ENCODE measurements around the gene DUSP5.
"Not testable (repeated sequence)": the region's sequence is repeated elsewhere in the genome, so short reads cannot be mapped to it uniquely, and the experiment has no call there.

The DUSP5 gene

GRCh38 chr10:110514848-110515247, 17.1 kb downstream of the DUSP5 start:
- FAIRE-seq: no peak
- no peak for DNase-seq (ENCODE audit: low spot score)

- no peak for DNase-seq (ENCODE audit: low spot score)
- FAIRE-seq: no peak
Measured at GRCh38 chr10:110516815-110517492, 19.2 kb downstream of the DUSP5 start.

GRCh38 chr10:110522365-110522988, 24.8 kb downstream of the DUSP5 start:
- DNase-seq (ENCODE audit: low spot score): no peak
- peak; percentile 48 for FAIRE-seq

GRCh38 chr10:110523736-110524135, 26.0 kb downstream of the DUSP5 start:
- no peak for DNase-seq (ENCODE audit: low spot score)
- peak; percentile 83 for FAIRE-seq

- FAIRE-seq (peak; percentile 9), DNase-seq (ENCODE audit: low spot score) (no peak)
Measured at GRCh38 chr10:110524179-110524858, 26.6 kb downstream of the DUSP5 start.

- DNase-seq (ENCODE audit: low spot score) (no peak), FAIRE-seq (no peak)
Measured at GRCh38 chr10:110524859-110525232, 27.1 kb downstream of the DUSP5 start.

GRCh38 chr10:110525349-110526260, 27.9 kb downstream of the DUSP5 start:
- DNase-seq (ENCODE audit: low spot score) (no peak), FAIRE-seq (no peak)

- no peak for DNase-seq (ENCODE audit: low spot score)
Measured at GRCh38 chr10:110527731-110528171, 30.0 kb downstream of the DUSP5 start.

GRCh38 chr10:110528224-110528996, 30.7 kb downstream of the DUSP5 start:
- FAIRE-seq (no peak), DNase-seq (ENCODE audit: low spot score) (no peak)

More at GRCh38 chr10:110527731-110528171, 30.0 kb downstream of the DUSP5 start:
- no peak for FAIRE-seq

- not testable (repeated sequence) for DNase-seq (ENCODE audit: low spot score); FAIRE-seq
Measured at GRCh38 chr10:110528997-110529524, 31.4 kb downstream of the DUSP5 start.

- FAIRE-seq (peak; percentile 40), DNase-seq (ENCODE audit: low spot score) (no peak)
Measured at GRCh38 chr10:110529596-110530011, 31.9 kb downstream of the DUSP5 start.

- FAIRE-seq (peak; percentile 56), DNase-seq (ENCODE audit: low spot score) (peak; percentile 92)
Measured at GRCh38 chr10:110530131-110530831, 32.6 kb downstream of the DUSP5 start.

- no peak for FAIRE-seq
- DNase-seq (ENCODE audit: low spot score): no peak
Measured at GRCh38 chr10:110531687-110532086, 34.0 kb downstream of the DUSP5 start.

- FAIRE-seq; DNase-seq (ENCODE audit: low spot score): not testable (repeated sequence)
Measured at GRCh38 chr10:110532628-110533027, 34.9 kb downstream of the DUSP5 start.

GRCh38 chr10:110533149-110533548, 35.4 kb downstream of the DUSP5 start:
- FAIRE-seq (no peak), DNase-seq (ENCODE audit: low spot score) (no peak)

- DNase-seq (ENCODE audit: low spot score) (no peak), FAIRE-seq (no peak)
Measured at GRCh38 chr10:110534571-110534970, 36.9 kb downstream of the DUSP5 start.

- DNase-seq (ENCODE audit: low spot score) (peak; percentile 60), FAIRE-seq (peak; percentile 95)
Measured at GRCh38 chr10:110535958-110536891, 38.5 kb downstream of the DUSP5 start.

GRCh38 chr10:110539091-110539490, 41.4 kb downstream of the DUSP5 start:
- FAIRE-seq: no peak
- no peak for DNase-seq (ENCODE audit: low spot score)

- no peak for DNase-seq (ENCODE audit: low spot score)
- FAIRE-seq: no peak
Measured at GRCh38 chr10:110540031-110540430, 42.3 kb downstream of the DUSP5 start.
